Esophagus squamous epithelium (tissue), 5 donors: Measurements from ENCODE around the gene PRKCZ. TPM values are rescaled to one million over a fixed set of nuclear protein-coding genes. Genes with fewer than 3 reads are reported as not detected.

Experiments used
- DNase-seq: peaks from one replicate; lab custom pipeline; 2025; lab: John Stamatoyannopoulos, UW
- H3K27ac ChIP-seq, 4 donors: fragments of 200-600 bp; sonication (generic); one replicate each; pipeline ENCODE4 v1.5.1; 2016 to 2019; ENCODE audit warnings: mild to moderate bottlenecking in 1 of 4
- H3K27me3 ChIP-seq, 4 donors: fragments of 200-600 bp; sonication (generic); 1 replicate in 3 of 4; 2 replicates in 1 of 4; pipeline versions ENCODE4 v1.5.1 to v1.6.0; 2017 to 2021; ENCODE audit warnings: antibody characterized with exemption in 1 of 4
- H3K36me3 ChIP-seq, 3 donors: fragments of 200-600 bp; sonication (generic); one replicate each; pipeline ENCODE4 v1.5.1; 2016 to 2019
- H3K4me1 ChIP-seq, 3 donors: fragments of 200-600 bp; sonication (generic); one replicate each; pipeline ENCODE4 v1.5.1; 2017 to 2019
- H3K4me3 ChIP-seq, 4 donors: fragments of 200-600 bp; sonication (generic); 1 replicate in 3 of 4; 2 replicates in 1 of 4; pipeline ENCODE4 v1.5.1; 2016 to 2019; ENCODE audit warnings: mild to moderate bottlenecking in 2 of 4, moderate library complexity in 1 of 4
- H3K9me3 ChIP-seq, 3 donors: fragments of 200-600 bp; sonication (generic); one replicate each; pipeline ENCODE4 v1.5.1; 2016 to 2019
- POLR2A ChIP-seq, 4 donors: fragments of 450-650 bp; IDR thresholded peaks; one replicate each; pipeline ENCODE4 v1.6.1; 2017; ENCODE audit warnings: antibody characterized with exemption in 4 of 4, mild to moderate bottlenecking in 4 of 4, moderate library complexity in 3 of 4
- WGBS, 2 donors: methylation state at CpG; one replicate each; pipeline ENCODE4 v1.1.5; 2018; 5-methylcytosine and 5-hydroxymethylcytosine counted together
- intact Hi-C: fragments of 100-400 bp; cut with DNase I; formaldehyde crosslinking; loops from one replicate; pipeline ENCODE4 v1.15.0; 2022
- total RNA-seq, 4 donors: library from RNA; depleted of rRNA; stranded (reverse); fragments of >200 nt; gene quantifications; one replicate each; pipeline ENCODE4 v1.1.0, GENCODE V29; 2016
- TF ChIP-seq, protein P1 (sequence below), 6 experiments: fragments of 450-650 bp in 4 of 6; fragments of 200-600 bp in 2 of 6; sonication (generic) in 2 of 6; IDR thresholded peaks; one replicate each; pipeline ENCODE4 v1.5.1; 2016 to 2019; ENCODE audit warnings: antibody characterized with exemption in 6 of 6, mild to moderate bottlenecking in 4 of 6, moderate library complexity in 4 of 6
- donor health status: DM: yes; HTN: yes; CAD: no.

PRKCZ gene
- total RNA-seq, 4 donors from 2014 or later = 14.5 to 23.8 (median 17.5) TPM

DNA sequence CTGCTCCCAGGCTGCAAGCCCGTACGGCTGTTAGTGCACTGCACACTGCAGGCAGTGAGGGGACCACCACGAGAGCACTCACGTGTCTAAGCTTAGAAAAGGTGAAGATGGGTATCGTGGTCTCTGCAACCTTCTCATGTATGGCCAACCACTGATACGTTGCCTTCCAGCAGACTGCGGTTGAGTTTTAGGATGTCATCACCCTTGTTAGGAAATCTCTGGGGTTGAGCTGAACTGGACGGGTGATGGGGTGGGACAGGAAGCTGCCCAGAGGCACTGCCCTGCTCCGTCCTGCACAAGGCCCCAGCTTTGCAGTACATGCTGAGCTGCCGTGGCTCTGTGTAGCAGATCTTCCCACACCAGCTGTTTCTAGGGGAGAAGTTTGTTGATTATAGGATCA, 101.0 kb downstream of the PRKCZ start:
- TF ChIP-seq, protein P1, sequence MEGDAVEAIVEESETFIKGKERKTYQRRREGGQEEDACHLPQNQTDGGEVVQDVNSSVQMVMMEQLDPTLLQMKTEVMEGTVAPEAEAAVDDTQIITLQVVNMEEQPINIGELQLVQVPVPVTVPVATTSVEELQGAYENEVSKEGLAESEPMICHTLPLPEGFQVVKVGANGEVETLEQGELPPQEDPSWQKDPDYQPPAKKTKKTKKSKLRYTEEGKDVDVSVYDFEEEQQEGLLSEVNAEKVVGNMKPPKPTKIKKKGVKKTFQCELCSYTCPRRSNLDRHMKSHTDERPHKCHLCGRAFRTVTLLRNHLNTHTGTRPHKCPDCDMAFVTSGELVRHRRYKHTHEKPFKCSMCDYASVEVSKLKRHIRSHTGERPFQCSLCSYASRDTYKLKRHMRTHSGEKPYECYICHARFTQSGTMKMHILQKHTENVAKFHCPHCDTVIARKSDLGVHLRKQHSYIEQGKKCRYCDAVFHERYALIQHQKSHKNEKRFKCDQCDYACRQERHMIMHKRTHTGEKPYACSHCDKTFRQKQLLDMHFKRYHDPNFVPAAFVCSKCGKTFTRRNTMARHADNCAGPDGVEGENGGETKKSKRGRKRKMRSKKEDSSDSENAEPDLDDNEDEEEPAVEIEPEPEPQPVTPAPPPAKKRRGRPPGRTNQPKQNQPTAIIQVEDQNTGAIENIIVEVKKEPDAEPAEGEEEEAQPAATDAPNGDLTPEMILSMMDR (IDR thresholded peaks at IDR 0.05) = no peak
- TF ChIP-seq POLR2A (IDR thresholded peaks at IDR 0.05) = no peak
- Histone ChIP-seq H3K4me3 (no peak overlapping the region), H3K27me3 (no peaks in the 10 kb centered on the region), H3K9me3 (no peaks in the 10 kb centered on the region), H3K4me1 (peaks cover 0 to 12% (median 0%) of the 10 kb centered on the region in 3 donors), H3K36me3 (peaks cover 0 to 81% (median 0%) of the 10 kb centered on the region in 3 donors), H3K27ac (no peak overlapping the region)
- intact Hi-C loops = no loop called here
- no peak for DNase-seq
- WGBS, 2 donors = 71 to 74% methylated on average over 10 of the region's 10 CpGs

DNA sequence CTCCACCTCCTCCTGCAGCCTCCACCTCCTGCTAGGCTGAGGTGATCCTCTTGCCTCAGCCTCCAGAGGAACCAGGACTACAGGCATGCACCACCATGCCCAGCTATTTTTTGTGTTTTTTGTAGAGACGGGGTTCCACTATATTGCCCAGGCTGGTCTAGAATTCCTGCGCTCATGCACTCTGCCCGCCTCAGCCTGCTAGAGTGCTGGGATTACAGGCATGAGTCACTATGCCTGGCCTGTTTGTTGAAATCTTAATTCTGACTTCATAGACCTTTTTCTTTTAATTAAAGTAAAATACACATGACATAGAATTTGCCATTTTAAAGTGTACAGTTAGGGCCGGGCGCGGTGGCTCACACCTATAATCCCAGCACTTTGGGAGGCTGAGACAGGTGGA, 101.7 kb downstream of the PRKCZ start:
- DNase-seq = no peak
- Histone ChIP-seq H3K4me1 (peaks cover 0 to 12% (median 0%) of the 10 kb centered on the region in 3 donors), H3K27me3 (no peaks in the 10 kb centered on the region), H3K4me3 (no peak overlapping the region), H3K36me3 (peaks cover 0 to 81% (median 0%) of the 10 kb centered on the region in 3 donors), H3K27ac (no peak overlapping the region), H3K9me3 (no peaks in the 10 kb centered on the region)
- intact Hi-C loops = no loop called here
- 77 to 92% methylated on average over 5 of the region's 6 CpGs for WGBS, 2 donors
- no peak for TF ChIP-seq POLR2A (IDR thresholded peaks at IDR 0.05)
- TF ChIP-seq, protein P1 (IDR thresholded peaks at IDR 0.05) = no peak

DNA sequence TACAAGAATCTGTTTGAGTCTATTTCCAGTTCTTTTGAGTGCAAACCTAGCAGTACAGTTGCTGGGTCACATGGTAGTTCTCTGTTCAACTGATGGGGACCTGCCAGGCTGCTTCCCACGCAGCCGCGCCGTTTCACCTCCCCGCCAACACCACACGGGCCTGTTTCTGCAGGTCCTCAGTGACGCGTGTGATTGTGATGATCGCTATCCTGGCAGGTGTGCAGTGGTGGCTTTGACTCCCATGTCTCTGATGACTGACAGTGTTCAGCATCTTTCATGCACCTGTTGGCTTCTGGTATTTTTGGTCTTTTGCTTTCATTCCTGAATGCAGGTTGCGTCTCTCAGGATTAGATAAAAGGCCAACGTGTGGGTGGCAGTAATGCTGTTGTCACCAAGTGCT, 102.7 kb downstream of the PRKCZ start:
- no peak for DNase-seq

DNA sequence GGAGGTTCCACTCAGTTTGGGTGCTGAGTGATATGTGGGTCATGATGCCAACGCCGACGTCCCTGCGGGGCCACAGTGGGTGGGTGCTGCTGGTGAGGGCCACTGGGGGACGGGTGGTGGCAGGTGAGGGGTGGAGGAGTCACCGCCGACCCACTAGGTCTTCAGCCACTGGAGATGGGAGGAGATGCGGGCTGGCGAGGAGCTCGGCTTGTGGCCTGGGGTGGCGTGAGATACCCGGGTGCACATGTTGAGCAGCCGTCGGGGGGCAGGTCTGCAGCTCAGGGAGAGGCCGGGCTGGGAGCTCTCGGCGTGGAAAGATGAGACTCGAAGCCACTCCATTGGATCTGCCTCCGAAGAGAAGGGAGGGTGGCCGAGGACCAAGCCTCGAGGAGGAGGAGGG, 103.8 kb downstream of the PRKCZ start:
- Histone ChIP-seq H3K4me3 (no peak overlapping the region), H3K27me3 (no peaks in the 10 kb centered on the region), H3K36me3 (peaks cover 0 to 83% (median 0%) of the 10 kb centered on the region in 3 donors), H3K27ac (no peak overlapping the region), H3K9me3 (no peaks in the 10 kb centered on the region), H3K4me1 (peaks cover 0 to 12% (median 0%) of the 10 kb centered on the region in 3 donors)
- 96 to 99% methylated on average over 17 of the region's 21 CpGs for WGBS, 2 donors
- TF ChIP-seq POLR2A (IDR thresholded peaks at IDR 0.05) = no peak
- TF ChIP-seq, protein P1 (IDR thresholded peaks at IDR 0.05) = no peak
- no peak for DNase-seq
- intact Hi-C loops = no loop called here

More for the DNA sequence above, 102.7 kb downstream of the PRKCZ start:
- peaks cover 0 to 12% (median 0%) of the 10 kb centered on the region in 3 donors for H3K4me1 ChIP-seq
- intact Hi-C loops = no loop called here
- no peaks in the 10 kb centered on the region for H3K9me3 ChIP-seq
- no peaks in the 10 kb centered on the region for H3K27me3 ChIP-seq
- 50 to 65% methylated on average over 9 to 11 of the region's 11 CpGs for whole genome bisulfite sequencing, 2 donors
- TF ChIP-seq POLR2A (IDR thresholded peaks at IDR 0.05) = no peak
- TF ChIP-seq, protein P1 (IDR thresholded peaks at IDR 0.05) = no peak
- H3K36me3 ChIP-seq = peaks cover 0 to 82% (median 0%) of the 10 kb centered on the region in 3 donors
- no peak overlapping the region for H3K27ac ChIP-seq
- H3K4me3 ChIP-seq = no peak overlapping the region

DNA sequence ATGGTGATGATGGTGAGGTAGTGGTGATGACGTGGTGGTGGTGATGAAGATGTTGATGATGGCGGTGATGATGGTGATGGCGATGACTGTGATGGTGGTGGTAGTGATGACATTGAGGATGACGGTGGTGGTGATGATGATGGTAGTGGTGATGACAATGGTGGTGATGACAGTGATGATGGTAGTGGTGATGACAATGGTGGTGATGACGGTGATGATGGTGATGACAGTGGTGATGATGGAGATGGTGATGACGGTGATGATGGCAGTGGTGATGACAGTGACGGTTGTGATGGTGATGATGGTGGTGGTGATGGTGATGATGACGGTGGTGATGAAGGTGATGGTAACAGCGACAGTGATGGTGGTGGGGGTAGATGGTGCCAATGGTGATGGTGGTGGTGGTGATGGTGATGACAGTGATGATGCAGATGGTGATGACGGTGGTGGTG, 105.0 kb downstream of the PRKCZ start:
- H3K4me3 ChIP-seq = no peak overlapping the region
- H3K4me1 ChIP-seq = peaks cover 0 to 12% (median 0%) of the 10 kb centered on the region in 3 donors
- no peaks in the 10 kb centered on the region for H3K27me3 ChIP-seq
- peaks cover 0 to 87% (median 0%) of the 10 kb centered on the region in 3 donors for H3K36me3 ChIP-seq
- intact Hi-C loops = no loop called here
- TF ChIP-seq, protein P1 (IDR thresholded peaks at IDR 0.05) = no peak
- H3K27ac ChIP-seq = no peak overlapping the region
- 95 to 98% methylated on average over 10 of the region's 10 CpGs for WGBS, 2 donors
- H3K9me3 ChIP-seq = no peaks in the 10 kb centered on the region
- DNase-seq = no peak
